Fibroblast of lung (primary cell): ENCODE results near the gene HTD2. TPM values are rescaled to one million over a fixed set of nuclear protein-coding genes. Genes with fewer than 3 reads are reported as not detected.

Source experiments
- DNase-seq, 2 donors: peaks; one replicate each; pipeline versions ENCODE4 v3.0.0 to v3.0.0-alpha.2; 2010; ENCODE audit warnings: low read depth in 2 of 2
- H2AFZ ChIP-seq: 2 replicates; pipeline ENCODE4 v1.5.1; 2012; ENCODE audit warnings: low read length, control low read depth, inconsistent platforms
- H3K27ac ChIP-seq: 2 replicates; pipeline ENCODE4 v1.5.1; 2011; ENCODE audit warnings: low read length, control low read depth; ENCODE audit not compliant: insufficient read depth
- H3K27me3 ChIP-seq: 2 replicates; pipeline ENCODE4 v1.5.1; 2011; ENCODE audit warnings: mild to moderate bottlenecking, low read length; ENCODE audit not compliant: control insufficient read depth, insufficient read depth
- H3K36me3 ChIP-seq: 2 replicates; pipeline ENCODE4 v1.5.1; 2011; ENCODE audit warnings: low read length; ENCODE audit not compliant: control insufficient read depth, insufficient read depth
- H3K4me1 ChIP-seq: 2 replicates; pipeline ENCODE4 v1.5.1; 2011; ENCODE audit warnings: low read length; ENCODE audit not compliant: control insufficient read depth, insufficient read depth; ENCODE audit errors: extremely low read depth
- H3K4me2 ChIP-seq: 2 replicates; pipeline ENCODE4 v1.5.1; 2011; ENCODE audit warnings: low read length, control low read depth; ENCODE audit not compliant: insufficient read depth; ENCODE audit errors: extremely low read depth
- H3K4me3 ChIP-seq, 4 experiments: fragments of 200-600 bp in 1 of 4; sonication (generic) in 1 of 4; replicated peaks in 1 of 4; 2 replicates each; pipeline ENCODE4 v1.5.1; 2011 to 2016; ENCODE audit warnings: low read length in 4 of 4, low read depth in 3 of 4, mild to moderate bottlenecking in 3 of 4, control low read depth in 2 of 4, inconsistent platforms in 1 of 4, mixed read lengths in 1 of 4; ENCODE audit not compliant: insufficient read depth in 1 of 4; ENCODE audit errors: control extremely low read depth in 1 of 4
- H3K79me2 ChIP-seq: 2 replicates; pipeline ENCODE4 v1.5.1; 2012; ENCODE audit warnings: mild to moderate bottlenecking, low read length, inconsistent platforms; ENCODE audit not compliant: control insufficient read depth, insufficient read depth
- H3K9ac ChIP-seq: 2 replicates; pipeline ENCODE4 v1.5.1; 2011; ENCODE audit warnings: mild to moderate bottlenecking, low read length, control low read depth; ENCODE audit not compliant: insufficient read depth
- H3K9me3 ChIP-seq: 2 replicates; pipeline ENCODE4 v1.5.1; 2012; ENCODE audit warnings: low read depth, low read length; ENCODE audit not compliant: control insufficient read depth, insufficient read depth
- H4K20me1 ChIP-seq: 2 replicates; pipeline ENCODE4 v1.5.1; 2011; ENCODE audit warnings: low read length; ENCODE audit not compliant: control insufficient read depth, insufficient read depth; ENCODE audit errors: extremely low read depth
- EZH2 ChIP-seq: IDR thresholded peaks from 2 replicates; pipeline ENCODE4 v1.5.1; 2012; ENCODE audit warnings: low read length, control low read depth, mild to moderate bottlenecking; ENCODE audit errors: missing control alignments
- polyA plus RNA-seq, 2 donors: library from polyadenylated mRNA; depleted of rRNA in 1 of 2; stranded (reverse) in 1 of 2; unstranded in 1 of 2; fragments of >200 nt; gene quantifications; 2 replicates each; pipeline ENCODE4 v1.2.1, GENCODE V29; 2011 to 2012; ENCODE audit warnings: missing spikeins in 1 of 2
- total RNA-seq: library from RNA; depleted of rRNA; stranded (reverse); fragments of >200 nt; gene quantifications from 2 replicates; pipeline ENCODE4 v1.2.1, GENCODE V29; 2014
- TF ChIP-seq, protein P1 (sequence below), 2 donors: IDR thresholded peaks in 1 of 2; conservative IDR thresholded peaks in 1 of 2; 1 replicate in 1 of 2; 2 replicates in 1 of 2; pipeline ENCODE4 v1.5.1; 2011 to 2012; ENCODE audit warnings: low read length in 2 of 2, control low read depth in 1 of 2, inconsistent platforms in 1 of 2, low read depth in 1 of 2, mild to moderate bottlenecking in 1 of 2

The HTD2 gene
- total and polyA plus RNA-seq, 2 donors (not counting 1 experiment from before 2014, with no cell fraction given): 8.6 to 8.9 TPM

DNA sequence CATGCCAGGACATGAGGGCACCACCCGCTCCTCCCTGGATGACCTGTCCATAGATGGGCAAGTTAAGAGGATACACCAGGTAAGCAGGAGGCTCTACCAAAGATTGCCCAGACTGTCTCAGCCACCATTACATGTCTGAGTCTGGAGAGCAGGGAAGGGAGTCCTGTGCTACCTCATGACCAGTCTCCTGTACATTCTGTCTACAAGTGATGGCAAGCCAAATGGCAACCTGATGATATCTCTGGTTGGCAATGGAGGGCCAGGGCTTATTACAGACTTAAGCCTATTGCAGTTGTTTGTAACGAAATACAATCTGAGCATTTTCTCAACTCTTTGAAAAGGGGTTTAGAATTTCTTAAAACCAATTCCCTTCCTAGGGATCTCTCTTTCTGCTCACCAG, 37.0 kb upstream of the HTD2 start:
- H3K27me3 ChIP-seq: no peaks in the 10 kb centered on the region
- no peaks in the 10 kb centered on the region for H3K9me3 ChIP-seq
- H3K79me2 ChIP-seq: no peaks in the 10 kb centered on the region
- no peaks in the 10 kb centered on the region for H4K20me1 ChIP-seq
- no peaks in the 10 kb centered on the region for H3K36me3 ChIP-seq
- no peak for DNase-seq
- TF ChIP-seq EZH2: no peak
- TF ChIP-seq, protein P1, sequence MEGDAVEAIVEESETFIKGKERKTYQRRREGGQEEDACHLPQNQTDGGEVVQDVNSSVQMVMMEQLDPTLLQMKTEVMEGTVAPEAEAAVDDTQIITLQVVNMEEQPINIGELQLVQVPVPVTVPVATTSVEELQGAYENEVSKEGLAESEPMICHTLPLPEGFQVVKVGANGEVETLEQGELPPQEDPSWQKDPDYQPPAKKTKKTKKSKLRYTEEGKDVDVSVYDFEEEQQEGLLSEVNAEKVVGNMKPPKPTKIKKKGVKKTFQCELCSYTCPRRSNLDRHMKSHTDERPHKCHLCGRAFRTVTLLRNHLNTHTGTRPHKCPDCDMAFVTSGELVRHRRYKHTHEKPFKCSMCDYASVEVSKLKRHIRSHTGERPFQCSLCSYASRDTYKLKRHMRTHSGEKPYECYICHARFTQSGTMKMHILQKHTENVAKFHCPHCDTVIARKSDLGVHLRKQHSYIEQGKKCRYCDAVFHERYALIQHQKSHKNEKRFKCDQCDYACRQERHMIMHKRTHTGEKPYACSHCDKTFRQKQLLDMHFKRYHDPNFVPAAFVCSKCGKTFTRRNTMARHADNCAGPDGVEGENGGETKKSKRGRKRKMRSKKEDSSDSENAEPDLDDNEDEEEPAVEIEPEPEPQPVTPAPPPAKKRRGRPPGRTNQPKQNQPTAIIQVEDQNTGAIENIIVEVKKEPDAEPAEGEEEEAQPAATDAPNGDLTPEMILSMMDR (conservative IDR thresholded peaks at IDR 0.05 in 1 of 2, IDR thresholded peaks at IDR 0.05 in 1 of 2; ENCODE audit: low read depth in 1 of 2, low read length in 2 of 2): no peak
- H3K27ac ChIP-seq: no peak overlapping the region
- H2AFZ ChIP-seq: no peak overlapping the region
- no peak overlapping the region for H3K9ac ChIP-seq
- H3K4me2 ChIP-seq: no peak overlapping the region
- peaks cover 3% of the 10 kb centered on the region for H3K4me1 ChIP-seq
- no peak overlapping the region for H3K4me3 ChIP-seq

DNA sequence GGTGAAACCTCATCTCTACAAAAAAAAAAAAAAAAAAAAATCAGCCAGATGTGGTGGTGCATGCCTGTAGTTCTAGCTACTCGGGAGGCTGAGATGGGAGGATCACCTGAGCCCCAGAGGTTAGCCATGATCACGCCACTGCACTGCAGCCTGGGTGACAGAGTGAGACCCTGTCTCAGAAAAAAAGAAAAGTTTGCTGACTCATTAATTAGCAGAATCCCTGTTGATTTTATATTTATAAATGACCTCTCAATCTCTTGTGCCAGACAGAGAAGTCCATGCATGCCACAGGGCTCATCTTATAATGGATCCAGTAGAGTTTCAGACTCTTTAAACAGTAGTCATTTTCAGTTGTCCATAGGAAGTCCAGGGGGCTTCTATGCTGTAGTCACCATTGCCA, 35.8 kb upstream of the HTD2 start:
- H3K4me2 ChIP-seq: no peak overlapping the region
- no peaks in the 10 kb centered on the region for H3K27me3 ChIP-seq
- DNase-seq: no peak
- no peaks in the 10 kb centered on the region for H4K20me1 ChIP-seq
- no peaks in the 10 kb centered on the region for H3K9me3 ChIP-seq
- no peak overlapping the region for H3K27ac ChIP-seq
- H2AFZ ChIP-seq: no peak overlapping the region
- H3K4me3 ChIP-seq: no peak overlapping the region
- TF ChIP-seq EZH2: no peak
- TF ChIP-seq, protein P1 (conservative IDR thresholded peaks at IDR 0.05 in 1 of 2, IDR thresholded peaks at IDR 0.05 in 1 of 2; ENCODE audit: low read depth in 1 of 2, low read length in 2 of 2): no peak
- no peaks in the 10 kb centered on the region for H3K36me3 ChIP-seq
- H3K9ac ChIP-seq: no peak overlapping the region
- no peaks in the 10 kb centered on the region for H3K79me2 ChIP-seq
- H3K4me1 ChIP-seq: peaks cover 3% of the 10 kb centered on the region

DNA sequence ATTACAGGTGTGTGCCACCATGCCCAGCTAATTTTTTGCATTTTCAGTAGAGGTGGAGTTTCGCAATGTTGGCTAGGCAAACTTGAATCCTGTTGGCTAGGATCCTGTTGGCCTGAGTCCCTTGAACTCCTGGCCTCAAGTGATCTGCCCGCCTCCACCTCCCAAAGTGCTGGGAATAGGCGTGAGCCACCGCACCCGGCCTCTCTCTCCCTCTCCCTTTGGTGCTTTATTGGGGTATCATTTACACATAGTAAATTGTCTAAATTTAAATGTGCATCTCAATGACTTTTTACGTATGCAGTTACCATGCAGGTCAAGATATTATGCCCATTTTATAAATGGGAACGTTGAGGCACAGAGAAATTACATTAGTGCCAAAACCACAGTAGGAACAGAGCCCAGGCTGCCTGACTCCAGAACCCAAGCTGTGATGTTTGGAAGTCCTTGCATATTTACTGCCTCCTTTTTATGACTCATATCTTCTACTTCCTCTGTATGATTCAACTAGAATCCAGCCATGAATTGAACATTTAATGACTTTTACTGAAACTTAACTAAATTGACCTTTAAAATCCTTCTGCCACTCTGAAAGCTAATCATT, 34.3 kb upstream of the HTD2 start:
- Histone ChIP-seq H4K20me1 (no peaks in the 10 kb centered on the region), H3K27me3 (no peaks in the 10 kb centered on the region), H3K79me2 (no peaks in the 10 kb centered on the region), H3K4me1 (peaks cover 3% of the 10 kb centered on the region), H3K27ac (peak overlapping the region; percentile 67), H3K9ac (no peak overlapping the region), H3K9me3 (no peaks in the 10 kb centered on the region), H3K36me3 (no peaks in the 10 kb centered on the region), H3K4me3 (no peak overlapping the region), H3K4me2 (peak overlapping the region; percentile 85), H2AFZ (peak overlapping the region; percentile 63)
- TF ChIP-seq, protein P1 (conservative IDR thresholded peaks at IDR 0.05 in 1 of 2, IDR thresholded peaks at IDR 0.05 in 1 of 2; ENCODE audit: low read depth in 1 of 2, low read length in 2 of 2): no peak
- no peak for TF ChIP-seq EZH2
- peak; percentile 92 to 95 for DNase-seq
